H9 (cell line): ENCODE data around the gene FAP. TPM values are rescaled to one million over a fixed set of nuclear protein-coding genes. Genes with fewer than 3 reads are reported as not detected.

ENCODE experiments used
- DNase-seq: peaks from one replicate; pipeline ENCODE4 v3.0.0-alpha.2; 2017
- H2AFZ ChIP-seq: one replicate; pipeline ENCODE4 v1.6.1; 2013; ENCODE audit warnings: mild to moderate bottlenecking, low read length, control low read depth, moderate library complexity
- H2AK5ac ChIP-seq: 2 replicates; pipeline ENCODE4 v1.6.1; 2013; ENCODE audit warnings: low read length, control low read depth, mixed read lengths; ENCODE audit not compliant: insufficient read length
- H2BK120ac ChIP-seq: one replicate; pipeline ENCODE4 v1.6.1; 2013; ENCODE audit warnings: low read depth, mild to moderate bottlenecking, low read length, control low read depth, inconsistent platforms; ENCODE audit not compliant: poor library complexity, severe bottlenecking
- H2BK12ac ChIP-seq: 2 replicates; pipeline ENCODE4 v1.6.1; 2013; ENCODE audit warnings: low read length, control low read depth, mixed read lengths, low read depth; ENCODE audit not compliant: insufficient read length
- H2BK15ac ChIP-seq: 2 replicates; pipeline ENCODE4 v1.6.1; 2013; ENCODE audit warnings: low read depth, low read length, control low read depth
- H2BK20ac ChIP-seq: one replicate; pipeline ENCODE4 v1.6.1; 2013; ENCODE audit warnings: low read depth, mild to moderate bottlenecking, low read length, control low read depth, inconsistent platforms; ENCODE audit not compliant: poor library complexity, severe bottlenecking
- H2BK5ac ChIP-seq: 2 replicates; pipeline ENCODE4 v1.6.1; 2013; ENCODE audit warnings: low read length, control low read depth, mixed read lengths; ENCODE audit not compliant: insufficient read length
- H3K14ac ChIP-seq: 2 replicates; pipeline ENCODE4 v1.6.1; 2013; ENCODE audit warnings: low read length, control low read depth; ENCODE audit not compliant: insufficient read depth
- H3K18ac ChIP-seq: 2 replicates; pipeline ENCODE4 v1.6.1; 2013; ENCODE audit warnings: low read depth, mild to moderate bottlenecking, mixed read lengths, low read length, control low read depth; ENCODE audit not compliant: insufficient read length
- H3K23ac ChIP-seq: 2 replicates; pipeline ENCODE4 v1.6.1; 2013; ENCODE audit warnings: low read length, control low read depth, mixed read lengths, low read depth; ENCODE audit not compliant: insufficient read length
- H3K23me2 ChIP-seq: 2 replicates; pipeline ENCODE4 v1.6.1; 2013; ENCODE audit warnings: low read depth, mild to moderate bottlenecking, mixed read lengths, low read length, control low read depth; ENCODE audit not compliant: insufficient read length, poor library complexity, severe bottlenecking
- H3K27ac ChIP-seq: 2 replicates; pipeline ENCODE4 v1.5.1; 2013; ENCODE audit warnings: low read length, control low read depth, mixed read lengths, low read depth; ENCODE audit not compliant: insufficient read length
- H3K27me3 ChIP-seq: 2 replicates; pipeline ENCODE4 v1.6.1; 2013; ENCODE audit warnings: low read length, control low read depth, inconsistent platforms; ENCODE audit not compliant: insufficient read depth
- H3K4ac ChIP-seq: 2 replicates; pipeline ENCODE4 v1.6.1; 2013; ENCODE audit warnings: low read depth, mild to moderate bottlenecking, control low read depth, inconsistent platforms, low read length, moderate library complexity
- H3K4me1 ChIP-seq: 2 replicates; pipeline ENCODE4 v1.6.1; 2013; ENCODE audit warnings: low read length, control low read depth, inconsistent platforms; ENCODE audit not compliant: insufficient read depth
- H3K4me2 ChIP-seq: 2 replicates; pipeline ENCODE4 v1.6.1; 2013; ENCODE audit warnings: low read length, control low read depth, mixed read lengths; ENCODE audit not compliant: insufficient read length, insufficient read depth
- H3K56ac ChIP-seq: 2 replicates; pipeline ENCODE4 v1.6.1; 2013; ENCODE audit warnings: low read depth, mild to moderate bottlenecking, mixed read lengths, low read length, control low read depth; ENCODE audit not compliant: insufficient read length
- H3K79me1 ChIP-seq: 2 replicates; pipeline ENCODE4 v1.6.1; 2013; ENCODE audit warnings: low read depth, mild to moderate bottlenecking, moderate library complexity, low read length, control low read depth, inconsistent platforms; ENCODE audit not compliant: insufficient read depth, poor library complexity, severe bottlenecking
- H3K79me2 ChIP-seq: 2 replicates; pipeline ENCODE4 v1.6.1; 2013; ENCODE audit warnings: low read length, control low read depth, inconsistent platforms; ENCODE audit not compliant: insufficient read depth
- H3K9ac ChIP-seq: 2 replicates; pipeline ENCODE4 v1.6.1; 2013; ENCODE audit warnings: low read length, control low read depth, mixed read lengths; ENCODE audit not compliant: insufficient read length; ENCODE audit errors: extremely low read depth
- H3K9me3 ChIP-seq: one replicate; pipeline ENCODE4 v1.6.1; 2013; ENCODE audit warnings: low read depth, low read length, inconsistent platforms; ENCODE audit not compliant: control insufficient read depth
- H3T11ph ChIP-seq: one replicate; pipeline ENCODE4 v1.6.1; 2013; ENCODE audit warnings: mild to moderate bottlenecking, low read length, control low read depth, inconsistent platforms
- H4K20me1 ChIP-seq: one replicate; pipeline ENCODE4 v1.6.1; 2013; ENCODE audit not compliant: control insufficient read depth, insufficient read length, insufficient read depth
- H4K5ac ChIP-seq: 2 replicates; pipeline ENCODE4 v1.6.1; 2013; ENCODE audit warnings: low read depth, mild to moderate bottlenecking, mixed read lengths, low read length, control low read depth; ENCODE audit not compliant: insufficient read length
- H4K8ac ChIP-seq: replicated peaks from 2 replicates; pipeline ENCODE4 v1.6.1; 2013; ENCODE audit warnings: low read length, control low read depth, mixed read lengths, low read depth; ENCODE audit not compliant: insufficient read length
- H4K91ac ChIP-seq: 2 replicates; pipeline ENCODE4 v1.6.1; 2013; ENCODE audit warnings: low read depth, mild to moderate bottlenecking, moderate library complexity, mixed read lengths, low read length, control low read depth; ENCODE audit not compliant: insufficient read length
- H3K27ac Mint-ChIP-seq, 3 experiments: 2 replicates in 2 of 3; 3 replicates in 1 of 3; pipeline ENCODE4 v1.8.0; 2020 to 2021; ENCODE audit warnings: mixed read lengths in 3 of 3, mild to moderate bottlenecking in 1 of 3, moderate library complexity in 1 of 3
- H3K27me3 Mint-ChIP-seq: 2 replicates; pipeline ENCODE4 v1.8.0; 2021; ENCODE audit warnings: low read depth, mild to moderate bottlenecking, moderate library complexity, mixed read lengths
- H3K36me3 Mint-ChIP-seq, 3 experiments: 2 replicates in 2 of 3; 3 replicates in 1 of 3; pipeline ENCODE4 v1.8.0; 2020 to 2021; ENCODE audit warnings: low read depth in 3 of 3, mixed read lengths in 3 of 3; ENCODE audit not compliant: insufficient read depth in 1 of 3
- H3K4me1 Mint-ChIP-seq, 2 experiments: 2 replicates each; pipeline ENCODE4 v1.8.0; 2020; ENCODE audit warnings: mixed read lengths in 2 of 2
- H3K4me3 Mint-ChIP-seq, 2 experiments: 2 replicates in 1 of 2; 3 replicates in 1 of 2; pipeline ENCODE4 v1.8.0; 2020 to 2021; ENCODE audit warnings: mild to moderate bottlenecking in 2 of 2, mixed read lengths in 2 of 2, moderate library complexity in 1 of 2
- H3K9me3 Mint-ChIP-seq, 2 experiments: 2 replicates in 1 of 2; 3 replicates in 1 of 2; pipeline ENCODE4 v1.8.0; 2020; ENCODE audit warnings: mild to moderate bottlenecking in 2 of 2, mixed read lengths in 2 of 2, moderate library complexity in 1 of 2
- WGBS: extraction: QIAGEN DNeasy Blood & Tissue Kit; methylation state at CpG from one replicate; pipeline ENCODE4 v1.1.7; 2013; ENCODE audit warnings: missing lambda C conversion rate, low lambda C conversion rate, mixed read lengths; ENCODE audit not compliant: insufficient read length; ENCODE audit errors: extremely low coverage; 5-methylcytosine and 5-hydroxymethylcytosine counted together
- long read RNA-seq: library from polyadenylated mRNA; unstranded; transcript quantifications from one replicate; pipeline ENCODE4 v2.0.0, GENCODE V29; 2020
- total RNA-seq: library from RNA; stranded (reverse); gene quantifications from 2 replicates; pipeline ENCODE4 v1.2.1, GENCODE V29; 2021
- TF ChIP-seq, protein P1 (sequence below): fragments of 200-600 bp; sonication (generic); conservative IDR thresholded peaks from 3 replicates; pipeline ENCODE4 v1.8.0; 2021; ENCODE audit warnings: antibody characterized with exemption, mild to moderate bottlenecking

FAP gene, protein sequence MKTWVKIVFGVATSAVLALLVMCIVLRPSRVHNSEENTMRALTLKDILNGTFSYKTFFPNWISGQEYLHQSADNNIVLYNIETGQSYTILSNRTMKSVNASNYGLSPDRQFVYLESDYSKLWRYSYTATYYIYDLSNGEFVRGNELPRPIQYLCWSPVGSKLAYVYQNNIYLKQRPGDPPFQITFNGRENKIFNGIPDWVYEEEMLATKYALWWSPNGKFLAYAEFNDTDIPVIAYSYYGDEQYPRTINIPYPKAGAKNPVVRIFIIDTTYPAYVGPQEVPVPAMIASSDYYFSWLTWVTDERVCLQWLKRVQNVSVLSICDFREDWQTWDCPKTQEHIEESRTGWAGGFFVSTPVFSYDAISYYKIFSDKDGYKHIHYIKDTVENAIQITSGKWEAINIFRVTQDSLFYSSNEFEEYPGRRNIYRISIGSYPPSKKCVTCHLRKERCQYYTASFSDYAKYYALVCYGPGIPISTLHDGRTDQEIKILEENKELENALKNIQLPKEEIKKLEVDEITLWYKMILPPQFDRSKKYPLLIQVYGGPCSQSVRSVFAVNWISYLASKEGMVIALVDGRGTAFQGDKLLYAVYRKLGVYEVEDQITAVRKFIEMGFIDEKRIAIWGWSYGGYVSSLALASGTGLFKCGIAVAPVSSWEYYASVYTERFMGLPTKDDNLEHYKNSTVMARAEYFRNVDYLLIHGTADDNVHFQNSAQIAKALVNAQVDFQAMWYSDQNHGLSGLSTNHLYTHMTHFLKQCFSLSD
- total RNA-seq, result not detected in 2 replicates
- long read RNA-seq, result 0 reads

- no peak within 1 kb of the TSS for H3K27ac ChIP-seq
- no peak within 1 kb of the TSS for H4K8ac ChIP-seq
- H3K9me3 ChIP-seq, result no peaks in the 10 kb centered on the region
- H2BK12ac ChIP-seq, result no peak within 1 kb of the TSS
- no CpG with 5 or more reads among the region's 6 CpGs for WGBS
- no peaks in the 10 kb centered on the region for H3K79me1 ChIP-seq
- no peak within 1 kb of the TSS for H3T11ph ChIP-seq
- H3K23ac ChIP-seq, result no peak within 1 kb of the TSS
- Mint-ChIP-seq H3K27me3 (no peaks in the 10 kb centered on the region), H3K27ac (no peak within 1 kb of the TSS), H3K4me1 (peaks cover 4 to 11% of the 10 kb centered on the region in 2 experiments; a peak in 3 of 4 replicates), H3K4me3 (no peak within 1 kb of the TSS), H3K36me3 (no peaks in the 10 kb centered on the region), H3K9me3 (no peaks in the 10 kb centered on the region; a peak in 1 of 5 replicates)
- no peak within 1 kb of the TSS for H4K5ac ChIP-seq
- TF ChIP-seq, protein P1, sequence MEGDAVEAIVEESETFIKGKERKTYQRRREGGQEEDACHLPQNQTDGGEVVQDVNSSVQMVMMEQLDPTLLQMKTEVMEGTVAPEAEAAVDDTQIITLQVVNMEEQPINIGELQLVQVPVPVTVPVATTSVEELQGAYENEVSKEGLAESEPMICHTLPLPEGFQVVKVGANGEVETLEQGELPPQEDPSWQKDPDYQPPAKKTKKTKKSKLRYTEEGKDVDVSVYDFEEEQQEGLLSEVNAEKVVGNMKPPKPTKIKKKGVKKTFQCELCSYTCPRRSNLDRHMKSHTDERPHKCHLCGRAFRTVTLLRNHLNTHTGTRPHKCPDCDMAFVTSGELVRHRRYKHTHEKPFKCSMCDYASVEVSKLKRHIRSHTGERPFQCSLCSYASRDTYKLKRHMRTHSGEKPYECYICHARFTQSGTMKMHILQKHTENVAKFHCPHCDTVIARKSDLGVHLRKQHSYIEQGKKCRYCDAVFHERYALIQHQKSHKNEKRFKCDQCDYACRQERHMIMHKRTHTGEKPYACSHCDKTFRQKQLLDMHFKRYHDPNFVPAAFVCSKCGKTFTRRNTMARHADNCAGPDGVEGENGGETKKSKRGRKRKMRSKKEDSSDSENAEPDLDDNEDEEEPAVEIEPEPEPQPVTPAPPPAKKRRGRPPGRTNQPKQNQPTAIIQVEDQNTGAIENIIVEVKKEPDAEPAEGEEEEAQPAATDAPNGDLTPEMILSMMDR, result no peak
- DNase-seq, result no peak
- no peak within 1 kb of the TSS for H2BK5ac ChIP-seq
- H3K9ac ChIP-seq, result no peak within 1 kb of the TSS
- H3K14ac ChIP-seq, result no peak within 1 kb of the TSS
- no peaks in the 10 kb centered on the region for H4K20me1 ChIP-seq
- no peak within 1 kb of the TSS for H3K18ac ChIP-seq
- H3K27me3 ChIP-seq, result no peaks in the 10 kb centered on the region
- no peaks in the 10 kb centered on the region for H3K23me2 ChIP-seq
- no peaks in the 10 kb centered on the region for H3K79me2 ChIP-seq
- H3K4ac ChIP-seq, result no peak within 1 kb of the TSS
- no peak within 1 kb of the TSS for H3K56ac ChIP-seq
- no peak within 1 kb of the TSS for H2AK5ac ChIP-seq
- no peak within 1 kb of the TSS for H3K4me2 ChIP-seq
- H2BK120ac ChIP-seq, result no peak within 1 kb of the TSS
- no peak within 1 kb of the TSS for H4K91ac ChIP-seq
- no peak within 1 kb of the TSS for H2AFZ ChIP-seq
- H2BK20ac ChIP-seq, result no peak within 1 kb of the TSS
- H2BK15ac ChIP-seq, result no peak within 1 kb of the TSS
- H3K4me1 ChIP-seq, result no peaks in the 10 kb centered on the region
These were observed at the start of gene FAP for GRCh38 chr2:162243294-162243693. FAP (minus strand) TSS chr2:162243445; CDS start chr2:162243327, 118 bp downstream.
